HG02852 (cell line): ENCODE data around the gene L3MBTL3.

ENCODE experiments used
- ATAC-seq: cut with Tn5 transposase; IDR thresholded peaks from one replicate; pipeline ENCODE4 v1.9.1; 2021; ENCODE audit warnings: mild to moderate bottlenecking, moderate library complexity; ENCODE audit not compliant: unreplicated experiment

Gene L3MBTL3

GRCh38 chr6:130026859-130027258 lies 8.5 kb downstream of the L3MBTL3 start:
- ATAC-seq: no peak

DNA sequence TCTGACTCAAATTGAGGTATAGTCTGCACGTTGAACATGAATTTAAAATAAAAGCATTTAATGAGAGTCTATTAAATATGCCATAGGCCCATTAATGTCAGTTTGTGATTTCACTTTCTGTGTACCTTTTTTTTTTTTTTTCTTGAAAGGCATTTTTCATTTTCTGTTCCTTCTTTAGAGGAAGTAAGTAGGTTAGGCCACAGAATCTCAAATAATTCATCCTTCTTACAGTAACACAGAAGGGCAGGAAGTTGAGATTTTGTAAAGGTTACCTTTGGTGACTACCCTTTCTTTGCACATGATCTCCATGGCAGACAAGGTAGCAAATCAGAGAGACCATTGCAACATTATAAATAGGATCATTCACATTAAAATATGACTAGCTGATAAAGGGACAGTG lies 9.6 kb downstream of the L3MBTL3 start:
- peak; percentile 83 for ATAC-seq

DNA sequence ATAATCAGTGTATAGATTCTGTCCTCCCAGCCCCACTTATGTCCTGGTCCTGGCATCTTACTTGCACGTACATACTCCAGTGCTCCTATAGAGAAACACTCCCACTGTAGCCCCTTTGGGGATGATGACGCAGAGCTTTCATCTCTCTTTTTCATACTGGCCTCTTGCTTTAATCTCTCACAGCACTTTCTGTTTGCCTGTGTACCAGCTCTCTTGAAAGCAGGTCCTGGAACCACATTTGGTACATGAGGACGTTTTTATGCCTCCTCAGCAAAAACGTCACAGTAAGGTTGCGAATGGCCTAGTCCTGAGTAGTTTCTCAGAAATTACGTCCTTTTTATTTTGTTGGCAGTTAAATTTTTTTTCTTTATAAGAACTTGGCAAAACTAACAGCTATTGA lies 10.8 kb downstream of the L3MBTL3 start:
- ATAC-seq: no peak

GRCh38 chr6:130032758-130033340 lies 14.5 kb downstream of the L3MBTL3 start:
- no peak for ATAC-seq

DNA sequence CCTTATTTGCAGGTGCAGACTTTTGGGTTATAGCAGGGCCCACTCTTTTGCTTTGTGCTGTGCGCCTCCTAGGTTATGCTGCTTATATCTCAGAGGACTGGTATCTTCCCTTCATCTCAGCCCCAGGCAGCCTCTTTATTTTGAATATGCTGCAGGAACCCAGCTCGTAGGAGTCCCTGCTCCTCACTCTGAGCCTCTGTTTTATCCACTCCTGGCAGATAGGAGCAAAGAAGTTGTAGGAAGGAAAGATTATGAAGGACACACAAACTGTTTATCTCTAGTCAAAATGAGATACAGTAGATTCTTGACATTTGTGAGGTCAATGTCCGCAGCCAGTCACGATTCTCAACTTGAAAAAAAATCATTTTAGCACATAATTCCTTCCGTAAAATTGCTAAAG lies 15.6 kb downstream of the L3MBTL3 start:
- no peak for ATAC-seq

DNA sequence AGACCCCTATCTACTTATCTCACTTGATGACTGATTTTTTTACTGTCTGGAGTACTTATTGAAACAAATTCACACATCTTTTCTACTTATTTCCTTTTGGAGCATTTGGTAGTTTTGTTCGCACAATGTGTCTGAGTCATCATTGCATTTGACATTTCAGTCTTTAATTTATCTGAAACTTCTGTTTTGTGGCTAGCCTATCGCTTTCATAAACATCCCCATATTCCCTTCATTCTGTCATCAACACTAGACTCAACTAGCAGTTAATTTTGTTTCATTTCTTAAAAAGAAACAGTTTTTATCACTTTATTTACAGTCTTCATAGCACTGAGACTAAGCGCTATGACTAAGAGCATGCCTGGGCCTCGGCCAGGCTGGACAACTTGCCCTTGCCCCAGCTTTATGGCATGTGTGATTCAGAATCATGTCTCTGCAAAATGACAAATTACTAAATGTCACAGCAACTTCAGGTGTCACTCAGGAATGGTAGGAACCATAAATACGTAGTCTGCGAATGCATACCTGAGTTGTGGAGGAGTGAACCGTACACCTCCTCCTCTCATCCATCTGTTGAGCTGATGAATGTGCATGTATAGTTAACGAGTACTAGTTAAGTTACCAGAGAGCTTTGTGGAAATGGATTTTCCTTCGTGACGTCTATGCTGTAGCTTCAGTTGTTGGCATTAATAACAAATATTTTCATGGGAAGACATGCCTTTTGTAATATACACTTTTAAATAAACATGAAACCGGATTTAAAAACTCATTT lies 16.2 kb downstream of the L3MBTL3 start:
- ATAC-seq: no peak

DNA sequence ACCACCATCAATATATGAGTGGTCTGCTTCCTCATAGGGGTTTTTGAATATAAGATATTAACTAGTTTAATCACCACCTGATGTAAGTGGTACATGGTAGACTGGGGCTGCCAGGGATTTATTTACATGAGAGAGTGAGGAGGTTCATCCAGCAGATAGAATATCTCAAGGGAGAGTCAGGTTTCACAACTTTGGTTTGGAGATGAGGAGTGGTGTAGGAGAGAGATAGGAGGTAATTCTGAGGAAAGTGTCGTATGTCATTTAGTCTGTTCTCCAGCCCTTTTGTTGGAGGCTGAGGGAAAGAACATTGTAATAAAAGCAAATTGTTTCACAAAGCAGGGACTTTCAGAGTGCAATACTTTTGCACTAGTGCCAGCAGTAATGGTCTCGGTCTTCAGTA lies 16.8 kb downstream of the L3MBTL3 start:
- ATAC-seq: no peak

DNA sequence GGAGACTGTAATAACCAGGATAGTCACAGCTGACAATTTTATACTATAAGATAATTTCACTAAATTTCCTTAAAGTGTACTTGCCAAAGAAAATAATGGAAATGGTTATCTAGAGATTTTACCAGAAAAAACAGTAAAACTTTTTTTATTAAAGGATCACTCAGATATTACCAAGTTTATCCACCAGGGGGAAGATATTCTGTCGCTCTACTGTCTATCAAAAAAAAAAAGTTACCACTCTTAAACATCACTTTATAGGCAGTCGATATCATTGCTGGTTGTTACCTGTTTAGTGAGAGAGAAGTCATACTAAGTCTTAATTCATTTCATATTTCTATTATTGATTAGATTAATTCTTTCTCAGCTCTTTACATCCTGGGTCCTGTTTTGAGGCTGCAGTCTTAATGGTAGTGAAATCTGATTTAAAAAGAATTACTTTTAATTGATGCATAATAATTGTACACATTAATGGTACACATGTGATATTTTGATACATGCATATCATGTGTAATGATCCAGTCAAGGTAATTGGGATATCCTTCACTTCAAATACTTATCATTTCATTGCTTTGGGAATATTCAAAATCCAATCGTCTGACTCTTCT lies 18.9 kb downstream of the L3MBTL3 start:
- ATAC-seq: no peak

- ATAC-seq: peak; percentile 68
Observed at GRCh38 chr6:130041594-130041993, 23.2 kb downstream of the L3MBTL3 start.

DNA sequence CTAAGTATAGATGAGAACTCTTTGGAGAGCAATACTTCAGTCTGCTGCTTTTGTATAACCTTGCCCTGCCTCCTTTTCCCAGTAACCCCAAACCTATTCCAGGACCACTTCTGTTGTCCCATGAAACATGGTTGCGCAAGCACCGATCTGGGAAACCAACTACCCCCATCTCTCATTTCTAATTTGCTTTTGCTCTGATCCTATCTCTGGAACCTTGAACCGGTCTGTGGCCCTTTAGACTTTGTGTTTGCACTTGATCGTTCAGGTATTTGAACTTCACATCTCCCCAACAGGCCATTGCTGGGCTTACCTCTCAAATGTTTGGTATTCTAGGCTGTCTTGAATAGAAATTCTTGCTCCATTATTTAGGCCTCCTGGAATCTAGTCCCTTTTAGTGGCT lies 25.0 kb downstream of the L3MBTL3 start:
- no peak for ATAC-seq

- no peak for ATAC-seq
Observed at GRCh38 chr6:130045622-130046021, 27.2 kb downstream of the L3MBTL3 start.

DNA sequence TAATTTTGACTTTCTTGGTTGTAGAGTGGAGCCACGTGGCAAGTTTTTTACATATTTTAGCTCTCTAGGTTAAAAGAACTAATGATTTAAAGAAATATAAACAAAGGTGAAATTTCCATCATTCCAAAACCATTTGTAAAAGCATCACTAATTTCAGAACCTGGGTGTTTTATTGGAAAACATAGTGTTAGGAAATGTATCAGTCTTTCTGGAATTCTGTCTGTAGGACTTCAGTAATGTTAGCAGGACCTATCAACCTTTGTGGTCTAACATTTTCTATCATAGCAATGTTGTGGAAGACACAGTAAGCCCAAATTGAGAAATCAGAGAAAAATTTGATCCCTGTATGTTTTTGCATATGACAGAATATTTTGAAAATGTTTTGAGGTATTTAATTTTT lies 28.3 kb downstream of the L3MBTL3 start:
- ATAC-seq: no peak

DNA sequence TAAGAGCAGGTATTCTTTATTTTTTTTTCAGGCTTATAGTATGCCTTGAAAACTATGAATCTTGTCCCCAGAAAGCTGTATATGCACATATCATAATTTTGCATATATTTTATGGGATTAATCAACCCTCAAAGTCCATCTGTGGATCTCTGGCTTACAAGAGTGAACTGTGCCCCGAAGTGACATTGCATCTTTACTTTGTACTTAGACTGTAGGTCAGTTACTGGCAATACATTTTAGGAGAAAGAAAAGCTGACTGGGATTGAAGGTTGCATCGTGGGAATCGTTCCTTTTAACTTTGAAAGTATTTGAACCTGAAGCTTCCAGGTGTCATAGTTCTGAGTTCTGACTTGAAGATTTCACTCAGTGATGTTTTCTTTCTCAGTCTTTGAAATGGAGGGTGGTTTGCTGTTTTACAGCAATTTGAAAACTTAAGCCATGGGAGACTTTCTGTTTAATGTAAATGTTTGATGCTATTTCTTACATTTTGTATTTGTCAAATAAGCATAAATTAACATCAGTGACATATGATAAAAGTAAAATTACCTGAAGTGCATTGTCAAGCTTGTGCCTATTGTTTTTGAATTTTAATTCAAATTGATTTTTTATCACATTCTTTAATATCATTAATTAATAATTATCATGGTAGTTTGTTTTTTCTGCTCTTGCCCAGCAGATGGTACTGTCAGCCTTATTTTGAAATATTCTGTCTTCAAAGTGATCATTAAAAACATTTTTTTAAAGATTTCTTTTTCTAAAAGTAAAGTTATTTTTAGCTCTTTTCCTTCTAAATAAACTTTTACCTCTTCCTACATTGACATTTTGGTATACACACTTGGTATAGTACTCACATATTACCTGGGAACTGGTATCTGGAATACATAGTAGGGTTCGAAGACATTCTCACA lies 29.0 kb downstream of the L3MBTL3 start:
- ATAC-seq: no peak

DNA sequence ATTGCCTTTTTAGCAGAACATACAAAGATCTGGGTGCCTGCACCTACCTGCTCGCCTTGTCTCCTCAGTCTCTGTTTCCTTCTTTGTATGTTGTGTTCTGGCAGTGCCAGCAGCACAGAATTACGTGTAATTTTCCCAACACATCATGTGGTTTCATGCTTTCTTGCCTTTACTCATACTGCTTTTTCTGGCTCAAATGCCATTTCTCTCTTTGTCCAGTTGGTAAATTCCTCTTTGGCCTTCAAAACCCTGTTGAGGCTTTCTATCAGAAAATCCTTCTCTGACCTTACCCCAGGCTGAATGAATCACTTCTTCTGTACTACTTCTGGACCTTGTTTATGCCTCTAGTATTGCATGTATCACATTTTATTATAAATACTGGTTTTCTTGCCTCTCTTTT lies 31.8 kb downstream of the L3MBTL3 start:
- ATAC-seq: no peak

DNA sequence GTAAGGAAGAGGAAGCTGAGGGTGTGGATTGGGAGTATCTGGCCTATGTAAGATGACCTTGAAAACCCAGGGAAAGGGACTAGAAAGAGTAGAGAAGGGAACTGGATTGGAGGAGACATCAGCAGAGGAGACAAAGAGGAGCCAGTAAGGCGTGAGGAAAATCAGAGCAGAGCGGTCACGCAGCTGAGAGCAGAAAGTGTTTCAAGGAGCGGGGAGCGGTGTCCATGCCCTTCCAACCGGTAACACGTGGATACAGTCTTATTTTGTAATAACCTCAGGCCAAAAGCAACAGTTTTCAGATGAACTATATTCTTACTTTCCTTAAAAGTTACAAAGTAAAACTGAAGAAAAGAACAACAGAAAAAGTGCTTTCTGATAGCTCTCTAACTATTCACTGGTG lies 36.3 kb downstream of the L3MBTL3 start:
- no peak for ATAC-seq

GRCh38 chr6:130055271-130055670 lies 36.9 kb downstream of the L3MBTL3 start:
- ATAC-seq: no peak

GRCh38 chr6:130057495-130057894 lies 39.1 kb downstream of the L3MBTL3 start:
- no peak for ATAC-seq

GRCh38 chr6:130063806-130064205 lies 45.4 kb downstream of the L3MBTL3 start:
- no peak for ATAC-seq

DNA sequence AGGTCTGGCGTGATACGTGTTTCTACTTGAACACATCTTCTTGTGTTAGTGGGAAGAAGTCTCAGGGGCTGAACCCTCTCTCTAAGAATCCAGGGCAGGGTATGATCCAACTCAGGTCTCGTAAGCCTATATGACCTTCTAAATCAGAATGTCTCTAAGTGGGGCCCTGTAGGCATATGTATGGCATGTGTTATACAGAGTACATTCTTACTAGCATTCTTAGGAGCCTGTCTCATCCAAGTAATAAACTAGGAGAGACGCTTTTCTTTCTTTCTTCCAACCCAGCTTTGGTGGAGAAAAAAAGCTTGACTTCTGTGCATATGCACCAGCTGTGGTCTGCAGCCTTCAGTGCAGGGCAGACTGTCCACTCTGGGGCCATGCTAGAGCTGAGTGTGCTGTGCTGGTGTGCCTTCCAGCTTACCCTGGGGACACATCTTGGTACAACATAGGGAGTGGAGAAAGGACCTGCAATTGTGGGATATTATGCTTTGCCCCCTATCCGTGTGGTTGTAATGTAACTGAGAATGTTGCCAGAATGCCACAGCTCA lies 47.3 kb downstream of the L3MBTL3 start:
- no peak for ATAC-seq

DNA sequence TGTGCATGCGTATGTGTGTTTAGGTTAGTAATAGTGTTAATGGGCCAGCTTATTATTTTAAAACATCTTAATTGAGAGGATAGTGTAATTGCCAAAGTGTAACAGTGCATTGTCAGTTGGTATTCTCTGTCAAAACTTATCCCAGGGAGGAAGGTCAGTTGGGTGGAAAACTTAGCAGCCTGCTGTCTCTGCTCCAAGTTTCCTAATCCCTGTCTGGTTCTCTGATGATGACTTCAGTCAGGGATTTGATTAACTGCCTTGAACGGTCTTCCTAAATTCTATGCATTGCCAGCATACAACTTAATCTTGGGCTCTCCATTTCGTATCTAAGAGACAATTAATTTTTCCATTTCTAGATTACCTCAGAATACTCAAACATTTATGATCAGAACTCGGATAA lies 51.1 kb downstream of the L3MBTL3 start:
- ATAC-seq: no peak

DNA sequence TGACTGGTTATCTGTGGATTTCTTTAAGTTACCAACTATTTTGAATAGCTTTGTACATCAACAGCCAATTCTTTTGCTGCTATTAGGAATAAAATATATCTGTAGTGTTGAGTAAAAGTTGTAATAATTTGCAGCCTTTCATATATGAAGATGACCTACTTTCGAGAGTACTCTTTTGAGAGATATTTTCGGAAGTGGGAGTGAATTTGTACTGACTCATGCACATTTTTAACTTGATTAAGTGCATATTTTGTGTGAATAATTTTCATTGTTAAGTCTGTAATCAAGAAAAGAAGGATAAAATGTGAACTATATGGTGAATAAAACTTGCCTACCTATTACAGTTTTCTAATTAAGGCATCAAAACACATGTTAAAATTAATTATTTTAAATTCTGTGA lies 51.9 kb downstream of the L3MBTL3 start:
- no peak for ATAC-seq
